GM12874 (cell line): Measurements from ENCODE around the gene TBC1D22A.

ENCODE experiments used
- TF ChIP-seq, protein P1 (sequence below): IDR thresholded peaks from 2 replicates; pipeline ENCODE4 v1.5.1; 2011; ENCODE audit warnings: low read depth, mild to moderate bottlenecking, control low read depth, low read length, moderate library complexity; ENCODE audit not compliant: insufficient read depth

The TBC1D22A gene

GRCh38 chr22:46959369-46959768 is 196.9 kb downstream of the TBC1D22A start:
- TF ChIP-seq, protein P1, sequence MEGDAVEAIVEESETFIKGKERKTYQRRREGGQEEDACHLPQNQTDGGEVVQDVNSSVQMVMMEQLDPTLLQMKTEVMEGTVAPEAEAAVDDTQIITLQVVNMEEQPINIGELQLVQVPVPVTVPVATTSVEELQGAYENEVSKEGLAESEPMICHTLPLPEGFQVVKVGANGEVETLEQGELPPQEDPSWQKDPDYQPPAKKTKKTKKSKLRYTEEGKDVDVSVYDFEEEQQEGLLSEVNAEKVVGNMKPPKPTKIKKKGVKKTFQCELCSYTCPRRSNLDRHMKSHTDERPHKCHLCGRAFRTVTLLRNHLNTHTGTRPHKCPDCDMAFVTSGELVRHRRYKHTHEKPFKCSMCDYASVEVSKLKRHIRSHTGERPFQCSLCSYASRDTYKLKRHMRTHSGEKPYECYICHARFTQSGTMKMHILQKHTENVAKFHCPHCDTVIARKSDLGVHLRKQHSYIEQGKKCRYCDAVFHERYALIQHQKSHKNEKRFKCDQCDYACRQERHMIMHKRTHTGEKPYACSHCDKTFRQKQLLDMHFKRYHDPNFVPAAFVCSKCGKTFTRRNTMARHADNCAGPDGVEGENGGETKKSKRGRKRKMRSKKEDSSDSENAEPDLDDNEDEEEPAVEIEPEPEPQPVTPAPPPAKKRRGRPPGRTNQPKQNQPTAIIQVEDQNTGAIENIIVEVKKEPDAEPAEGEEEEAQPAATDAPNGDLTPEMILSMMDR = no peak

DNA sequence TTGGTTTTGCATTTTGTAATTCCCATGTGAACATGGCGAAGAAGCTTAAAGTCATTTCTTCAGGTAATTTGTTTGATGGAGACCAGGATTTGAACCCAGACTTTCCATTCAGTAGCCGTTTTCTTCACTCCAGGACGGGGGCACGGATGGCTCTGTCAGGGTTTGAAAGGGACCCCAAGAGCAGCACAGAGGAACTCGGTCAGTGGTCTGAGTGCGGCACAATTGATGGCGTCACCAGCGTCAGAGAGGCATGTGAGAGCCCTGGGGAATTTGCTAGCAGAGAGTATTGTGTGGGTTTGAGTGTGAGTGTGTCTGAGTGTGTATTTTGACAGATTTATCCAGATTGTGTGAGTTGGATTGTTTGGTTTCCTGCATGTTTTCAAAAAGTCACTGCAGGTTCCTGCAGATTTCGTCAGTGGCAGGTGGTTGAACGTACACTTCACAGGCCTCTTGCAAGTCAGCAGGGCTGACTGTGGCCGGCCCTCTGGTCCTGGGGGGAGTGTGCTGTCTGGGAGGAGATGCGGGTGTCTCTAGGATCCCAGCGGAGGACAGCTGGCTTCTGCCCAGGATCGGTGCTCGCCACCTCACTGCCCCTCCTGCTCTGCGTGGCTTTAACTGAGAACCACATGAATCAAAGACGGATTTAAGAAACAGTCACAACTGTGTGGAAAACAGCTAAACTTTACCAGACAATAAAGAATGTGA is 199.3 kb downstream of the TBC1D22A start:
- TF ChIP-seq, protein P1 = no peak

DNA sequence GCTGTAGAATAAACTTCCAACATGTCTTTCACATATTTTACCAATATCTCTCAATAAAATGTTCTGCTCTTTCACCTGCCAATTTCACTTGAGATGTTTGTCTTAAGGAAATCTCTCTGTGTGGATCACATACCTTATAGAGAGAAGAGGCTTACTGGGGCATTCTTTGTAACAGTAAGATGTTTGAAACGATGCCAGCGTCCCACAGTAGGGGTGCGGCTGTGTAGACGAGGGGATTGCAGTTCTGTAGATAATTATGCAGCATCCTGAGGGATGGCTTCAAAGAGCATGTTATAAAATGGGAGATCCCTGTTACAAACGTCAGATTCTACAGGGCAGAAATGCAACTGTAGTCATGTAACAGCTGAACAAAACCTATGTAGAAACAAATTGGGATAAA is 200.0 kb downstream of the TBC1D22A start:
- TF ChIP-seq, protein P1 = no peak

GRCh38 chr22:46963672-46964545 is 201.5 kb downstream of the TBC1D22A start:
- TF ChIP-seq, protein P1 = no peak

GRCh38 chr22:46964773-46965550 is 202.5 kb downstream of the TBC1D22A start:
- TF ChIP-seq, protein P1 = no peak

DNA sequence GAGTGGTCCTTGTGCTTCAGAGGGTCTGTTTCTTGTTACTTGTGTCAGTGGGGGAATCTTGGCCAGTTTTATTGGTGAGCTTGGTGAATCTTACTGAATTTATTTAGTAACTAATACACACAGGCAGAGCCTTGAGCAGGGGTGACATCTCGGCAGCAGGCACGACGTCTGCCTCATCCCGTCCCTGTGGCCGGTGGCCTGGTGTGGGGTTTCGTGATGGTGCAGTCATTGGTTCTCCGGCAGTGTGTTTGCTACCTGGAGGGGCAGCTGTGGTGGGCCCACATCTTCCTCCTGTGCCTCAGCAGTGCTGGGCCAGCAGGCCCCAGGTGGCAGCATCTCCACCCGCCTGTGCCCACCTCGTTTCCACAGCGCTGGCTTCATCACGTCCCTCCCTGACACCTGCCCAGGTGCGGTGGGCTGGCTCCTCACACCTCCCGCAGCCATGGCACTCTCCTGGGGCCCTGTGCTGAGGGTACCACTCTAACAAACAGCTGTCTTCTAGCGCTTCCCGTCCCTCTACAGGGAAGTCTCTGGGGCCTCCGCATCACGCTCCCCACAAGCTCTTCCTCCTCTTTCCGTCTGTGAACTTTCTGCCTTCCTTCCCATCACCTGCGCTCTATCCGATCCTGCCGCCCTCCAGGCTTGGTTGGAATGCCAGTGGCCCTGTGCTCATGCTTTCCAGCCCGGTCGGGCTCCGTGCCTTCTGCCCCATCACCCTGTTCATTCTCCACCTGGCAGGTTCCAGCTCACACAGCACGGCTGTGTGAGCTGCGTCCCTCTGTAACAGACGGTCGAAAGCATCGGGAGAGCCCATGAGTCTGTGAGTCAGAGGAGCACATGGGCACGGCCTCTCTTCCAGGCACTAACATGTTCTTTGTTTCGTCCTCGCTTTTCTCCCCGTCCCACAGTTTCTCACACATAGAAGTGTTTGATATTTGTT is 203.4 kb downstream of the TBC1D22A start:
- TF ChIP-seq, protein P1 = no peak
